Kidney (tissue), 14 donors: ENCODE data around the gene MRPL44. TPM values are rescaled to one million over a fixed set of nuclear protein-coding genes. Genes with fewer than 3 reads are reported as not detected.

Source experiments
- DNase-seq, 5 donors: peaks; one replicate each; pipeline ENCODE4 v3.0.0-alpha.2; 2013 to 2020
- FAIRE-seq: peaks from 2 replicates; lab custom pipeline; 2012; peaks lifted over from hg19 to GRCh38; lab: Jason Lieb, UNC
- H3K27ac ChIP-seq, 2 donors: one replicate each; pipeline ENCODE4 v1.7.0; 2013; ENCODE audit warnings: low read depth in 2 of 2, low read length in 2 of 2, inconsistent platforms in 1 of 2
- H3K27me3 ChIP-seq: one replicate; pipeline ENCODE4 v1.7.1; 2013; ENCODE audit warnings: low read length, inconsistent platforms; ENCODE audit not compliant: control insufficient read depth, insufficient read depth
- H3K36me3 ChIP-seq, 3 donors: one replicate each; pipeline versions ENCODE4 v1.7.0 to v1.7.1; 2013; ENCODE audit warnings: low read length in 3 of 3, control low read depth in 1 of 3, inconsistent platforms in 1 of 3; ENCODE audit not compliant: insufficient read depth in 3 of 3, control insufficient read depth in 2 of 3
- H3K4me1 ChIP-seq, 3 donors: one replicate each; pipeline versions ENCODE4 v1.7.0 to v1.7.1; 2013; ENCODE audit warnings: low read length in 3 of 3, inconsistent platforms in 1 of 3, low read depth in 1 of 3; ENCODE audit not compliant: control insufficient read depth in 2 of 3, insufficient read depth in 2 of 3
- H3K4me3 ChIP-seq, 3 donors: one replicate each; pipeline versions ENCODE4 v1.7.0 to v1.8.1; 2013; ENCODE audit warnings: low read length in 3 of 3, control low read depth in 1 of 3, inconsistent platforms in 1 of 3
- H3K9ac ChIP-seq, 3 donors: one replicate each; pipeline versions ENCODE4 v1.7.0 to v1.7.1; 2013; ENCODE audit warnings: low read length in 3 of 3, control low read depth in 1 of 3, inconsistent platforms in 1 of 3
- H3K9me3 ChIP-seq, 3 donors: one replicate each; pipeline versions ENCODE4 v1.7.0 to v1.7.1; 2013; ENCODE audit warnings: low read length in 3 of 3, control low read depth in 1 of 3, inconsistent platforms in 1 of 3; ENCODE audit not compliant: control insufficient read depth in 2 of 3, insufficient read depth in 1 of 3
- CTCF ChIP-seq: IDR thresholded peaks from 3 replicates; pipeline ENCODE4 v1.5.1; 2012; ENCODE audit warnings: mild to moderate bottlenecking, moderate library complexity, borderline replicate concordance; ENCODE audit not compliant: insufficient read depth; ENCODE audit errors: extremely low read depth
- intact Hi-C: fragments of 100-400 bp; cut with DNase I; formaldehyde crosslinking; loops from one replicate; pipeline ENCODE4 v1.11.1; 2022
- polyA plus RNA-seq: library from polyadenylated mRNA; stranded (reverse); fragments of 350-450 nt; fragmentation: Illumina TruSeq; extraction: RNeasy Lipid Tissue Mini Kit (QIAGEN cat#74804); gene quantifications from one replicate; pipeline ENCODE4 v1.2.3, GENCODE V29; 2014; ENCODE audit warnings: low read depth, low replicate concordance; ENCODE audit not compliant: insufficient read depth
- total RNA-seq: library from RNA; stranded (reverse); fragmentation: NEBNext Ultra II Directional; extraction: Animal tissue kit (Norgen Biotek cat#: 25700); gene quantifications from one replicate; pipeline ENCODE4 v1.2.1, GENCODE V29; 2021
- donor health status: control.
- donor health status: control.
- donor health status: control.
- donor health status: control.
- donor health status: control.
- donor health status: DM: yes; HTN: yes; CAD: no.
- donor health status: Normal renal cell carcinoma (clear cell type).

Gene MRPL44
- total and polyA plus RNA-seq, 2 donors from 2014 or later, result 24.2 to 52.7 TPM

GRCh38 chr2:223976635-223977226 is 19.5 kb downstream of the MRPL44 start:
- Histone ChIP-seq H3K36me3 (no peaks in the 10 kb centered on the region), H3K4me1 (no peaks in the 10 kb centered on the region), H3K4me3 (no peak overlapping the region), H3K27me3 (no peaks in the 10 kb centered on the region), H3K9me3 (no peaks in the 10 kb centered on the region), H3K9ac (no peak overlapping the region), H3K27ac (no peak overlapping the region)
- TF ChIP-seq CTCF, result no peak
- intact Hi-C loops, result no loop called here
- DNase-seq (no peak), FAIRE-seq (no peak)

- FAIRE-seq, result no peak
- intact Hi-C loops, result no loop called here
- H3K27me3 ChIP-seq, result no peaks in the 10 kb centered on the region
These were observed 21.2 kb downstream of the MRPL44 start for GRCh38 chr2:223978451-223978850.

GRCh38 chr2:223979730-223980396 is 22.6 kb downstream of the MRPL44 start:
- no peaks in the 10 kb centered on the region for H3K4me1 ChIP-seq
- H3K4me3 ChIP-seq, result no peak overlapping the region
- H3K36me3 ChIP-seq, result peaks cover 0 to 5% (median 0%) of the 10 kb centered on the region in 3 donors
- intact Hi-C loops, result no loop called here
- FAIRE-seq, result no peak
- no peak overlapping the region for H3K27ac ChIP-seq
- DNase-seq, result no peak
- TF ChIP-seq CTCF, result no peak
- no peak overlapping the region for H3K9ac ChIP-seq
- no peaks in the 10 kb centered on the region for H3K27me3 ChIP-seq
- no peaks in the 10 kb centered on the region for H3K9me3 ChIP-seq

More at GRCh38 chr2:223978451-223978850, 21.2 kb downstream of the MRPL44 start:
- Histone ChIP-seq H3K9ac (no peak overlapping the region), H3K27ac (no peak overlapping the region), H3K36me3 (no peaks in the 10 kb centered on the region), H3K4me3 (no peak overlapping the region), H3K4me1 (no peaks in the 10 kb centered on the region), H3K9me3 (no peaks in the 10 kb centered on the region)
- no peak for TF ChIP-seq CTCF
- no peak for DNase-seq
